HEK293 (cell line): ENCODE results near the gene GTF2H4.

Experiments used
- CTCF ChIA-PET: fragments of 350-600 bp; formaldehyde crosslinking; extraction: SDS; loops from one replicate; lab custom pipeline; 2021; ENCODE audit warnings: antibody characterized with exemption; lab: Yijun Ruan, JAX
- POLR2A ChIA-PET: fragments of 300-600 bp; formaldehyde crosslinking; extraction: SDS; loops from one replicate; lab custom pipeline; 2020; ENCODE audit warnings: antibody characterized with exemption, inconsistent platforms; lab: Yijun Ruan, JAX
- H3K27ac ChIP-seq: fragments of 200-500 bp; sonication (Bioruptor generic); 2 replicates; pipeline ENCODE4 v1.5.1; 2014; ENCODE audit warnings: low read depth, low read length, control low read depth, inconsistent platforms; ENCODE audit errors: extremely low read depth
- H3K36me3 ChIP-seq, 2 experiments: fragments of 200-500 bp in 1 of 2; sonication (Bioruptor generic) in 1 of 2; 1 replicate in 1 of 2; 2 replicates in 1 of 2; pipeline ENCODE4 v1.5.1; 2014 to 2017; ENCODE audit warnings: inconsistent platforms in 2 of 2, low read length in 2 of 2; ENCODE audit not compliant: control insufficient read depth in 2 of 2, insufficient read depth in 1 of 2
- H3K4me1 ChIP-seq: fragments of 200-500 bp; sonication (Bioruptor generic); 2 replicates; pipeline ENCODE4 v1.5.1; 2014; ENCODE audit warnings: mild to moderate bottlenecking, low read length, inconsistent platforms; ENCODE audit not compliant: control insufficient read depth, insufficient read depth
- H3K4me3 ChIP-seq: 2 replicates; pipeline ENCODE4 v1.5.1; 2011; ENCODE audit warnings: low read depth, mild to moderate bottlenecking, control low read depth, low read length, moderate library complexity
- H3K9me3 ChIP-seq: fragments of 200-500 bp; sonication (Bioruptor generic); 2 replicates; pipeline ENCODE4 v1.5.1; 2014; ENCODE audit warnings: low read depth, low read length, inconsistent platforms; ENCODE audit not compliant: control insufficient read depth, insufficient read depth
- GLI2 ChIP-seq: fragments of 450-650 bp; formaldehyde crosslinking; IDR thresholded peaks from 2 replicates; pipeline ENCODE4; 2017; ENCODE audit warnings: missing biosample characterization, missing genetic modification characterization, low read depth, borderline replicate concordance
- GLIS2 ChIP-seq: fragments of 450-650 bp; formaldehyde crosslinking; IDR thresholded peaks from 2 replicates; pipeline ENCODE4 v1.5.1; 2016; ENCODE audit warnings: missing biosample characterization, missing genetic modification characterization
- PATZ1 ChIP-seq: fragments of 450-650 bp; formaldehyde crosslinking; IDR thresholded peaks from 2 replicates; pipeline ENCODE4 v1.5.1; 2016; ENCODE audit warnings: missing biosample characterization, missing genetic modification characterization
- SCRT2 ChIP-seq: fragments of 450-650 bp; formaldehyde crosslinking; IDR thresholded peaks from 2 replicates; pipeline ENCODE4 v1.5.1; 2016; ENCODE audit warnings: missing biosample characterization, missing genetic modification characterization
- ZBTB1 ChIP-seq: fragments of 450-650 bp; formaldehyde crosslinking; IDR thresholded peaks from 2 replicates; pipeline ENCODE4 v1.5.1; 2016; ENCODE audit warnings: missing biosample characterization, missing genetic modification characterization
- ZBTB20 ChIP-seq: fragments of 450-650 bp; formaldehyde crosslinking; IDR thresholded peaks from 2 replicates; pipeline ENCODE4 v1.5.1; 2016; ENCODE audit warnings: missing biosample characterization, missing genetic modification characterization
- ZIC2 ChIP-seq: fragments of 450-650 bp; formaldehyde crosslinking; IDR thresholded peaks from 2 replicates; pipeline ENCODE4 v1.5.1; 2016; ENCODE audit warnings: missing biosample characterization, missing genetic modification characterization
- ZNF121 ChIP-seq: fragments of 450-650 bp; formaldehyde crosslinking; IDR thresholded peaks from 2 replicates; pipeline ENCODE4 v1.5.1; 2016; ENCODE audit warnings: missing biosample characterization, missing genetic modification characterization
- ZNF239 ChIP-seq: fragments of 450-650 bp; formaldehyde crosslinking; IDR thresholded peaks from 2 replicates; pipeline ENCODE4 v1.5.1; 2016; ENCODE audit warnings: missing biosample characterization, missing genetic modification characterization
- ZNF521 ChIP-seq: fragments of 450-650 bp; formaldehyde crosslinking; IDR thresholded peaks from 2 replicates; pipeline ENCODE4 v1.5.1; 2017; ENCODE audit warnings: missing biosample characterization, mild to moderate bottlenecking, missing genetic modification characterization
- ZNF555 ChIP-seq: fragments of 450-650 bp; formaldehyde crosslinking; conservative IDR thresholded peaks from 2 replicates; pipeline ENCODE4 v1.5.1; 2017; ENCODE audit warnings: missing biosample characterization, mild to moderate bottlenecking, missing genetic modification characterization, inconsistent platforms
- TF ChIP-seq, protein P1 (sequence below): fragments of 450-650 bp; formaldehyde crosslinking; IDR thresholded peaks from 2 replicates; pipeline ENCODE4 v1.5.1; 2016; ENCODE audit warnings: missing biosample characterization, missing genetic modification characterization
- TF ChIP-seq, protein P2 (sequence below): fragments of 450-650 bp; formaldehyde crosslinking; IDR thresholded peaks from 2 replicates; pipeline ENCODE4 v1.5.1; 2016; ENCODE audit warnings: missing biosample characterization, missing genetic modification characterization

The GTF2H4 gene

DNA sequence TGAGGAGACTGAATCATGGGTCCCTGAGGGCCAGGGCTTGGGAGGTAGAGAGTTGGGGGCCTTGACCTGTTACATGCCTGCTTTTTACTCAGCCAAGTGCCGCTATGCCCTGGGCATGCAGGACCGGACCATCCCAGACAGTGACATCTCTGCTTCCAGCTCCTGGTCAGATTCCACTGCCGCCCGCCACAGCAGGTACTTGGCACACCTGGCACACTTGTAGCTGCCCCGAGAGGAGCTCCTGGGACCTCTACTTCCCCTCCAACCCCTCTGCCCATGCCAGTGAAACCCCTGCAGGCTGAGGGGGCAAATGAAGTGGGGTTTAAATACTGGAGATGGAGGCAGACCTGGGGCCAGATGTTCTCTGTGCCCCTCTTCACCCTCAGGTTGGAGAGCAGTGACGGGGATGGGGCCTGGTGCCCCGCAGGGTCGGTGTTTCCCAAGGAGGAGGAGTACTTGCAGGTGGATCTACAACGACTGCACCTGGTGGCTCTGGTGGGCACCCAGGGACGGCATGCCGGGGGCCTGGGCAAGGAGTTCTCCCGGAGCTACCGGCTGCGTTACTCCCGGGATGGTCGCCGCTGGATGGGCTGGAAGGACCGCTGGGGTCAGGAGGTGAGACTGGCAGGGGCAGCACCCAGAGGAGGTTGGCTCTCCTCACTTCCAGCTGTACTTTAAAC is 19.1 kb upstream of the GTF2H4 start:
- H3K36me3 ChIP-seq: peaks cover 0 to 53% of the 10 kb centered on the region in 2 experiments; a peak in 2 of 3 replicates

GRCh38 chr6:30889496-30889885 is 18.5 kb upstream of the GTF2H4 start:
- ChIA-PET CTCF (interaction anchor here (0.6 to 2.6 kb wide), 11 partner anchors 11 to 198 kb away, joined by 3 to 13 read pairs (median 5); partner anchors contain the start of gene VARS2), POLR2A (interaction anchor here (0.5 to 1.1 kb wide), 4 partner anchors 10 to 275 kb away, joined by 3 to 5 read pairs (median 3); no protein-coding TSS in a partner anchor)
- peaks cover 2 to 57% of the 10 kb centered on the region in 2 experiments for H3K36me3 ChIP-seq
- no peak overlapping the region for H3K4me3 ChIP-seq
- H3K4me1 ChIP-seq: peaks cover 29% of the 10 kb centered on the region
- TF ChIP-seq ZNF521 (tag by site-specific recombination) (no peak), ZBTB1 (tag by site-specific recombination) (no peak), ZNF555 (tag by site-specific recombination) (no peak), ZNF239 (tag by site-specific recombination) (no peak), ZNF121 (tag by site-specific recombination) (peak; percentile 84), ZBTB20 (tag by site-specific recombination) (no peak)
- TF ChIP-seq, protein P1, sequence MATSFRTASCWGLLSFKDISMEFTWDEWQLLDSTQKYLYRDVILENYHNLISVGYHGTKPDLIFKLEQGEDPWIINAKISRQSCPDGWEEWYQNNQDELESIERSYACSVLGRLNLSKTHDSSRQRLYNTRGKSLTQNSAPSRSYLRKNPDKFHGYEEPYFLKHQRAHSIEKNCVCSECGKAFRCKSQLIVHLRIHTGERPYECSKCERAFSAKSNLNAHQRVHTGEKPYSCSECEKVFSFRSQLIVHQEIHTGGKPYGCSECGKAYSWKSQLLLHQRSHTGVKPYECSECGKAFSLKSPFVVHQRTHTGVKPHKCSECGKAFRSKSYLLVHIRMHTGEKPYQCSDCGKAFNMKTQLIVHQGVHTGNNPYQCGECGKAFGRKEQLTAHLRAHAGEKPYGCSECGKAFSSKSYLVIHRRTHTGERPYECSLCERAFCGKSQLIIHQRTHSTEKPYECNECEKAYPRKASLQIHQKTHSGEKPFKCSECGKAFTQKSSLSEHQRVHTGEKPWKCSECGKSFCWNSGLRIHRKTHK (tag by site-specific recombination): no peak
- no peaks in the 10 kb centered on the region for H3K9me3 ChIP-seq
- H3K27ac ChIP-seq: no peak overlapping the region

More for the DNA sequence above, 19.1 kb upstream of the GTF2H4 start:
- ChIA-PET POLR2A (interaction anchor here (0.5 to 1.1 kb wide), 7 partner anchors 11 to 207 kb away, joined by 3 to 4 read pairs (median 3); partner anchors contain the start of genes FLOT1 and GTF2H4), CTCF (interaction anchor here (0.6 to 2.6 kb wide), 15 partner anchors 10 to 210 kb away, joined by 3 to 13 read pairs (median 5); partner anchors contain the start of gene VARS2)
- Histone ChIP-seq H3K4me3 (no peak overlapping the region), H3K9me3 (no peaks in the 10 kb centered on the region), H3K27ac (no peak overlapping the region), H3K4me1 (peaks cover 29% of the 10 kb centered on the region)
- TF ChIP-seq SCRT2 (tag by site-specific recombination): peak; percentile 44; the same call in 1 of the 2 replicates
- TF ChIP-seq, protein P2, sequence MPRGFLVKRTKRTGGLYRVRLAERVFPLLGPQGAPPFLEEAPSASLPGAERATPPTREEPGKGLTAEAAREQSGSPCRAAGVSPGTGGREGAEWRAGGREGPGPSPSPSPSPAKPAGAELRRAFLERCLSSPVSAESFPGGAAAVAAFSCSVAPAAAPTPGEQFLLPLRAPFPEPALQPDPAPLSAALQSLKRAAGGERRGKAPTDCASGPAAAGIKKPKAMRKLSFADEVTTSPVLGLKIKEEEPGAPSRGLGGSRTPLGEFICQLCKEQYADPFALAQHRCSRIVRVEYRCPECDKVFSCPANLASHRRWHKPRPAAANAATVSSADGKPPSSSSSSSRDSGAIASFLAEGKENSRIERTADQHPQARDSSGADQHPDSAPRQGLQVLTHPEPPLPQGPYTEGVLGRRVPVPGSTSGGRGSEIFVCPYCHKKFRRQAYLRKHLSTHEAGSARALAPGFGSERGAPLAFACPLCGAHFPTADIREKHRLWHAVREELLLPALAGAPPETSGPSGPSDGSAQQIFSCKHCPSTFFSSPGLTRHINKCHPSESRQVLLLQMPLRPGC (tag by site-specific recombination): no peak
- TF ChIP-seq PATZ1: 0 out of 2 replicates have a peak, but pooled peaks have one; percentile 2
- TF ChIP-seq GLIS2 (tag by site-specific recombination): peak; percentile 4; the same call in 1 of the 2 replicates

GRCh38 chr6:30889921-30890645 is 17.9 kb upstream of the GTF2H4 start:
- no peak for TF ChIP-seq GLI2 (tag by site-specific recombination)
- TF ChIP-seq ZIC2 (tag by site-specific recombination): peak; percentile 68
- H3K27ac ChIP-seq: no peak overlapping the region

More at GRCh38 chr6:30889921-30890645, 17.9 kb upstream of the GTF2H4 start:
- Histone ChIP-seq H3K4me1 (peaks cover 26% of the 10 kb centered on the region), H3K4me3 (no peak overlapping the region), H3K9me3 (no peaks in the 10 kb centered on the region), H3K36me3 (peaks cover 8 to 63% of the 10 kb centered on the region in 2 experiments)
- POLR2A ChIA-PET: interaction anchor here (0.5 to 1.1 kb wide), 3 partner anchors 22 to 275 kb away, joined by 3 to 5 read pairs (median 3); no protein-coding TSS in a partner anchor
- CTCF ChIA-PET: interaction anchor here (0.6 to 2.6 kb wide), 10 partner anchors 16 to 476 kb away, joined by 3 to 13 read pairs (median 4); partner anchors contain the start of gene VARS2
